ENCODE results near the gene GTF3C1. TPM values are rescaled to one million over a fixed set of nuclear protein-coding genes. Genes with fewer than 3 reads are reported as not detected.
A peak's percentile ranks its signal among the peaks of the same experiment; 100 is the strongest.
"Not testable (repeated sequence)": the region's sequence is repeated elsewhere in the genome, so short reads cannot be mapped to it uniquely, and the experiment has no call there.

Gene GTF3C1
- total RNA-seq, 1 experiment from 2014 or later: 75.2 TPM

GRCh38 chr16:27464626-27465482, 84.9 kb downstream of the GTF3C1 start:
- no peak for DNase-seq (ENCODE audit: low spot score)

- DNase-seq (ENCODE audit: low spot score): no peak
These were observed 85.7 kb downstream of the GTF3C1 start for GRCh38 chr16:27463741-27464591.

DNA sequence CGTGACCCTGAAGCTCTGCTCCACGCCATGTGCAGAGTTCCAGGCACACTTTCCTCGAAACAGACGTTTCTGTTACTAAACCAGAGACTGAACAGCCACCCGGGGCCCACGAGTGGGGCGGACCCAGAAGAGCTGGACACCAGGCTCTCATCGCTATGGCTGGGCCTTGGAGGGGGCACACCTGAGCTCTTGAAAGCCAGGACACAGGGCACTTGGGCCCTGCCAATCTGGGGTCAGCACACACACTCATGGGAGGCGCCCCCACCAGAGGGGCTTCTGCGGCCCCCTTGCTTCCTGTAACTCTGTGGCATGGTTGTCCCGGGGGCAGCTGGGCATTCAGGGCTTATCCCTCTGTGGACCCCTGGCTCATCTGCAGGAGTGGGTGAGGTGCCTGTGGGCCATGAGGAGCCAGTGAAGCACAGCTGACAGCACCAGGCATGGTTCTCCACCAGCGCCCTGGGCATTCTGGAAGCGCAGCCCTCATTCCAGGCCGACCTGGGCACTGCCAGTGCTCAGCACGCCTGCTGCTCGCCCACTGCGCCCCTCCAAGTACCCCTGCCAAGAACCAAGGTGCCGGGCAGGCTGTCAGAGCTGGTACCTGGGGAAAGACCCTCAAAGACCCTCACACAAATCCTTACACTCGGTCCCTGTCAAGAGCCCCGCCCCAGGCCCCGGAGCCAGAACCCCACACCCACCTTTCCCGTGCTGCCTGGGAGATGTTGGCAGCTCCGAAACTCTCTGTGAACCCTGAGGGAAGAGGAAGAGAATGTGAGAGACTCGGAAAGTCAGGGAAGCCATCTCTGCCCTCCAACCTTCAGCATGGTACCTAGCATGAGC, 86.6 kb downstream of the GTF3C1 start:
- DNase-seq (ENCODE audit: low spot score): no peak

DNA sequence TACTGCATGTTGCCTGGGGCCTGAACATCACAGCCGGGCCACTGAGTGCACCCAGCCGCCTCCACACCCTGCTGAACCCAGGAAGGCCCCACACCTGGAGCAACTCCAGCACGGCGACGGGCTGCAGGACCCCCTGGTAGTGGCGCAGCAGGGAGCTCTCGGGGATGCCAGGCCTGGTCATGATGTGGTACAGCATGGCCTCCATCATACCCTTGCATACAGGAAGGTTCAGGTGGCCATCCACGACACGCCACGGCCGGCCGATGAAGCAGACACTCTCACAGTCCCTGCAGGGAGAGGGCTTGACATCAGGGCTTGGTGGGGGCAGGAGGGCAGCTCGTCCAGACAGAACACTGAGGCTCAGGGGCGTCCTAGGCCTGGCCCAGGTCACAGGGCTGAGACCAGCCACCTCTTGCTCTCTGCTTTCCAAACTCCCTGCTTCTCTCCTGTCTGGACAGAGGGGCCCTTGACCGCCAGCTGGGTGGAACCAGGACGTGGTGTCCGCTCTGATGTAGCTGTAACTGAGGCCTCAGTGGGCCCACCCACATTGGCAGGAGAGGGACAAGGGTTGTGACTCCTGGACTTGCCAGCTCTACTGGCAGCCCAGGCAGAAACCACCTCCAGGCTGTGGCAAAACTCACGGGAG, 87.4 kb downstream of the GTF3C1 start:
- no peak for DNase-seq (ENCODE audit: low spot score)

DNA sequence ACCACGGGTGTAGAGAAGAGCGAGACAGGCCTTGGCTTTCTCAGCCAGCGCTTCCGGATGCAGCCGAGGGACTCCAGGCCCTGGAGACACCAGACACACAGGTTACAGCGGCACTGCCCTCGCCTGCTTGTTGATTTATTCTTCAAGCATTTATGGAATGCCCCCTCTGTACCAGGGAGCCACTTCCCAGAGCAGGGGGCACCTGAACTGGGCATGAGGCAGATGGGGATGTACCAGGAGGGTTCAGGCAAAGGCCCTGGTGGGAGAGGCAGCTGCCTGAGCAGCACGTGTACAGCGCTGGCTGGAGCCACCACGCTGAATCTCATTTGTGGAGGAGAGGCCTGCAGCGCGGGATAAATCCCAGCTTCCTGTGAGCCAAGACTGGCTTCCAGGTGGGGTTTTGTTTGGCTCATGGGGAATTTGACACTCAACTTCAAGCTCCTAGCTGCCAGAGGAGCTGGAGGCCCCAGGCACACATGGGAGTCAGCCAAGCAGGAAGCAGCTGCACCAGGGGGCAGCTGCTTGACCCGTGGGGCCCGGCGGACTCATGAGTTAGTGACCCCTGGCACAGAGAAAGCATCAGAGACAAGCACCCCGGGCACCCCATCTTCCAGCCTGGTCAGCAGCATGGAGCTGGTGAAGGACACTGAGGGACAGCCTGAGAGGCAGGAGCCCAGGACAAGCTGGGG, 88.1 kb downstream of the GTF3C1 start:
- DNase-seq (ENCODE audit: low spot score): peak; percentile 85

GRCh38 chr16:27460663-27461482, 88.8 kb downstream of the GTF3C1 start:
- DNase-seq (ENCODE audit: low spot score): peak; percentile 51

DNA sequence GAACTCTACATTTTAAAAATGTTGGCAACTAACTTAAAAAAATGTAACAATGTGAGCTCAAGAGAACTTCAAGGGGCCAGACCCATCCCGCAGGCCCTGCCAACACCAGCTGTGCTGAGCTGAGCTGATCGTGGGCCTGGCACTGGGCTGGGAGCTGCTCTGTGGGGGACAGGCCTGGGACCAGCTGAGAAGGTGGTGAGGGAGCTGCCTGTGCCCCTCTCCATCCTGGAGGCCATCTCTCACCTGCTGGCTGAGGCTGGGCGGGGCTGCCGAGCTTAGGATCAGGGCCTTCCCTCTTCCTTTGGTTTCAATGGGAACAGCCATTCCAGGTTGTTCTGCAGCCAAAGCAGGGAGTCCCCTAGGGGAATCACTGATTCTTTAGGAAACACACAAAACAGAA, 89.5 kb downstream of the GTF3C1 start:
- DNase-seq (ENCODE audit: low spot score): no peak

DNA sequence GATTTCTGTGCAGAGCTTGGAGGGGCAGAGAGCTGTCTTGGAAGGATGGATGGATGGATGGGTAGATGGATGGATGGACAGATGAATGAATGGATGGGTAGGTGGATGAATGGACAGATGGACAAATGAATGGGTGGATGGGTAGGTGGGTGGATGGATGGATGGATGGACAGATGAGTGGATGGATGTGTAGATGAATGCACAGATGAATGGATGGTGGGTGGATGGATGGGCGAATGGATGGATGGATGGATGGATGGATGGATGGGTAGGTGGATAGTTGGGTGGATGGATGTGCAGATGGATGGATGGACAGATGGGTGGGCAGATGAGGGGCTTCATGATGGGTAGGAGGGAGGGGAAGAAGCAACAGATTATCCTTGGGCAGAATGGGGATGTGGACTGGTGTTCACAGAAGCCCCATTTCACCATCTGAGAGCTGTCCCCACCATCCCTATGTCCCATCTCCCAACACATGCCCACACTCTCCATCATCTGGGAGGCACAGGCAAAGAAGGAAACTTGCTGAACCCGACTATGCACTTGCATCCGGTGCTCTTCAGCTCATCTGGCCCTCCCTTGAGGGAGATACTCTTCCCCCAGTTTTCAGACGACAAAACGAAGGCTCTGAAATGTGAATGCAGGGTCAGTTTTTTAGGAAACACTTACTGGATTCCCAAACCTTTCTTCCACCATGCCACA, 90.6 kb downstream of the GTF3C1 start:
- DNase-seq (ENCODE audit: low spot score): no peak

DNA sequence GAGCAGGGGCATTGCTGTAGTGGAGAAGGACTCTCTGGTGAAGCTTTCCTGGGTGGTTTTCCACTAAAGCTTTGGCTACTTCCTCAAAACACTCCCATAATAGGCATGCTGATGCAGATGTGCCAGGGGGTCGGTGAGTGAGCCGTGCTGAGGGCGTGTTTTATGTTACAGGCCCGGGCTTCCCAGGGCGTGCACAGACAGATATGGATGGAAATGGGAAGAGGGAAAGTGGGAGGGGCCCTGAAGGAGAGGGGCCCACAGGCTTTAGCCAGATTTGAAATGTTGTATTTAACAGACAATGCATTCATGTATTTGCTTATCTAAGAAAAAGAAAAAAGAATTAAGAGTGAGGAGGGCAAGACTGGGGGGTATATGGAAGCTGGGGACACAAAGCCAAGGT, 91.5 kb downstream of the GTF3C1 start:
- DNase-seq (ENCODE audit: low spot score): no peak

DNA sequence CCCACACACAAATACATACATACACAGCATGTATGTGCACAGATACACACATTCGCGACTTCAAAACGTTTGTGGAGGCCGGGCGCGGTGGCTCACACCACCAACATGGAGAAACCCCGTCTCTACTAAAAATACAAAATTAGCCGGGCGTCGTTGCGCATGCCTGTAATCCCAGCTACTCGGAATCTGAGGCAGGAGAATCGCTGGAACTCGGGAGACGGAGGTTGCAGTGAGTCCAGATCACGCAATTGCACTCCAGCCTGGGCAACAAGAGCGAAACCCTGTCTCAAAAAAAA, 92.2 kb downstream of the GTF3C1 start:
- DNase-seq (ENCODE audit: low spot score): not testable (repeated sequence)

- no peak for DNase-seq (ENCODE audit: low spot score)
These were observed 94.0 kb downstream of the GTF3C1 start for GRCh38 chr16:27455700-27456099.

DNA sequence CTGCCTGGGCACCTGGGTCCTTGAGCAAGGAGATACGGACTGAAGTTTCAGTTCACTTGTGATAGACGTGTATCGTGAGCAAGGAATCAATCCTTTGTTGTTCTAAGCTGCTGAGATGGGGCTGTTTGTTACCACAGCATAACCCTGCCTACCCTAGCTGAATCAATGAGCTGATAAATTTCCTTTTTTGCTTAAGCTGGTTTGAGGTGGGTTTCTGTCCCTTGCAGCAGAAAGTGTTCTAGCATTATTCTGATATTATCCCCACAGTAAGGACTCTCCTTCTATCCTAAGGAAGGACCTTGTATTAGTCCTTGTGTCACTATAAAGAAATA, 96.3 kb downstream of the GTF3C1 start:
- no peak for DNase-seq (ENCODE audit: low spot score)

DNA sequence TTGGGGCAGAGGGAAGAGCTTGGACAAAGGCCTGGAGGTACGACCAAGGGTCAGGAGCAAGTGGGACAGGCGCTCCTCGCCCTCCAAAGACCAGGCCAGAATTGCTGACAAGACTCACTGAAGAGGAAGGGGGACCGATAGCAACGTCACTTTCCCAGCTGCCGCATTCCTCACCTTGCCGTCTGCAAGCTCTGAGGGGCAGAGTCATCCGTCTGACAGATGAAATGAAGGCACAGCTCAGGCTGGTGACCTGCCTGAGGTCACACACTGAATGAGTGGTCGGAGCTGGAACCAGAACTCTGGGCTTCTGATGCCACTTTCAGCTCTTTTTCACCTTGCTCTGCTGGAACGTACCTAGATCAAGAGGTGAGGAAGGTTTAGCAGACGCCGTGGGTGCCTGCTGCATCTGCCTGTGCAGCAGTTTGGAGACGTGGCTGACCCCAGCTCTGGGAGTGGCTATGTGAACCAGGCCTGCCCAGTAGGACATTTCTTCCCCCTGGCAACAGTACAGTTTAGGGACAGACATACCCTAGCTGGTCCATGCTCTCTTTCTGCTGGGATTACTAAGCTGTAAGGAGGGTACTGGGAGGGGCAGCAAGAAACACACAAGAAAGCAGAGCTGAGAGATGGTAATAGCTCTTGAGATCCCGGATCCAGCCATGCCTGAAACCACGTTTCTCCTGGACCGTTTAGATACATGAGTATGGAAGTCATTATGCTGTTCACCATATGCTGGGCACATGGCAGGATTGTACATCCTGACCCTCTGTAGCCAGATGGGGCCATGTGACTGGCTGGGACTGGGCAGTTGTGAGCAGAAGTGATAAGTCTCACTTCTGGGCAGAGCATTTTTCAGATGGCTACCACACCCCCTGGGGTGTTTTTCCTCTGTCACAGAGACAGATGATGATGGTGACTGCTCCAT, 96.9 kb downstream of the GTF3C1 start:
- no peak for DNase-seq (ENCODE audit: low spot score)

GRCh38 chr16:27450196-27450549, 99.5 kb downstream of the GTF3C1 start:
- no peak for DNase-seq (ENCODE audit: low spot score)

DNA sequence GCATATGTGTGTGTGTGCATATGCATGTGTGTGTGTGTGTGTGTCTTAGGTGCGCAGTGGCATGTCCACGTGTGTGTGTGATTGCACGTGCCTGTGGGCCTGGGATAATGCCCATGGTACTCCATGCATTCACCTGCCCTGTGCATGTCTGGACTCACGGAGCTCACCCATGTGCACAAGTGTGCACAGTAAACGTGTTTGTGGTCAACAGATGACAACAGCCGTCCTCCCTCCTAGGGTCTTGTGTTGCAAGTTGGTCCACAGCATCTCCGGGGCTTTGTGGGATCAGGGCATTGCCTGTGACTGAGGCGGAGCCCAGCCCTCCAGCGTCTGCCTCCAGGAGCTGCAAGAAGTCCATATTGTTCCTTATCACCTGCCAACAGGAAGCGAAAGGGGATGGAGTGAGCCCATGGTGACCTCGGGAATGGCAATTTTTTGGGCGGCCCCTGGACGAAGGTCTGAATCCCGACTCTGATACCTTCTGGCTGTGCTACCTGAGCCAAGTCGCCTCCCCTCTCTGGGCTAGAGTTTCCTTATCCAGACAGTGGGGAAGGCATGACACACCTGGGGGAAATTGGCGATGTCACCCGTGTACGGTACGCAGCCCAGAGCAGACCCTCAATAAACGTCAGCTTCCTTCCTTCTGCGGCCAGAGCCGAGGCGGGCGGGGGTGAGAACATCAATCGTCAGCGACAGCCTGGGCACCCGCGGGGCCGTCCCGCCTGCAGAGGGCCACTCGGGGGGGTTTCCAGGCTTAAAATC, 100.1 kb downstream of the GTF3C1 start:
- no peak for DNase-seq (ENCODE audit: low spot score)

DNA sequence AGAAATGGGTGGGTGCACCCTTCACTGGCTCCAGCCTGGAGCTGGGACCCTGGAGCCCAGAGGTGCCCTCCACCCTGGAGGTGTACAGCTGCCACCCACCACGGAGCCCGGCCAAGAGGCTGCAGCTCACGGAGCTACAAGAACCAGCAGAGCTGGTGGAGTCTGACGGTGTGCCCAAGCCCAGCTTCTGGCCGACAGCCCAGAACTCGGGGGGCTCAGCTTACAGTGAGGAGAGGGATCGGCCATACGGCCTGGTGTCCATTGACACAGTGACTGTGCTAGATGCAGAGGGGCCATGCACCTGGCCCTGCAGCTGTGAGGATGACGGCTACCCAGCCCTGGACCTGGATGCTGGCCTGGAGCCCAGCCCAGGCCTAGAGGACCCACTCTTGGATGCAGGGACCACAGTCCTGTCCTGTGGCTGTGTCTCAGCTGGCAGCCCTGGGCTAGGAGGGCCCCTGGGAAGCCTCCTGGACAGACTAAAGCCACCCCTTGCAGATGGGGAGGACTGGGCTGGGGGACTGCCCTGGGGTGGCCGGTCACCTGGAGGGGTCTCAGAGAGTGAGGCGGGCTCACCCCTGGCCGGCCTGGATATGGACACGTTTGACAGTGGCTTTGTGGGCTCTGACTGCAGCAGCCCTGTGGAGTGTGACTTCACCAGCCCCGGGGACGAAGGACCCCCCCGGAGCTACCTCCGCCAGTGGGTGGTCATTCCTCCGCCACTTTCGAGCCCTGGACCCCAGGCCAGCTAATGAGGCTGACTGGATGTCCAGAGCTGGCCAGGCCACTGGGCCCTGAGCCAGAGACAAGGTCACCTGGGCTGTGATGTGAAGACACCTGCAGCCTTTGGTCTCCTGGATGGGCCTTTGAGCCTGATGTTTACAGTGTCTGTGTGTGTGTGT, 100.9 kb downstream of the GTF3C1 start:
- DNase-seq (ENCODE audit: low spot score): no peak

DNA sequence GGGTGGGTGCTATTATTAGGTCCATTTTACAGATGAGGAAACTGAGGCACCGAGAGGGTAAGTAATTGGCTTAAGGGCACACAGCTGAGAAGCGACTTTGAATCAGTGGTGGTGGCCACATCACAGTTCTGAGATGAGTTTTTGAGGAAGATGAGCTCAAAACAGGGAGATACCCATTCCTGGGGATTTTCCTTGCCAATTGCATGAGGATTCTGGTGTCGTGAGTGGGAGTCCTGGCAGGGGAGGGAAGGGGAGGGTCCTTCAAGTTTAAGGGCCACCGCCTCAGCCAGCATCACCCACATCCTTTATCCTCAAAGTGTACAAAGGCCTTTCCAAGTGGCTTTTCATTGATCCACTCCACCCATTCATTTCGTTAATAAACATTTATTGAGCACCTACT, 102.4 kb downstream of the GTF3C1 start:
- DNase-seq (ENCODE audit: low spot score): no peak

Measured in A172 (cell line).